Activated CD4-positive, alpha-beta T cell treated with anti-CD3 and anti-CD28 coated beads, Interleukin-2, amount 50 U/mL, for 48 hours (primary cell): ENCODE data around the gene SDSL.

Experiments
- DNase-seq, 2 experiments: peaks; one replicate each; pipeline ENCODE4 v3.0.0-alpha.2; 2020

The SDSL gene

DNA sequence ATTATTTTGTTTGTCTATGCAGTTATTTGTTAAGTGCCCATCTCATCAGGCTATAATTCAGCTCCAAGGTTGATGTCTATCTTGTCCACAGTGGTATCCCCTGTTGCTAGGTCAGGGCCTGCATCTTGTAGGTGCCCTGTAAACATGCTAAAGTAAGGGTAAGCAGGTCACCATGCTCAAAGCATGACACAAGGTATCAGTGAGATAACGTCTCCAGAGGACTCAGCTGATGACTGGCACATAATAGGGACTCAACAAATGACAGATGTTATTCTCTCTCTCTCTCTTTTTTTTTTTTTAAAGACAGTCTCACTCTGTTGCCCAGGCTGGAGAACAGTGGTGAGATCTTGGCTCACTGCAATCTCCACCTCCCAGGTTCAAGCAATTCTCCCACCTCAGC is 2.3 kb downstream of the SDSL start:
- no peak for DNase-seq

DNA sequence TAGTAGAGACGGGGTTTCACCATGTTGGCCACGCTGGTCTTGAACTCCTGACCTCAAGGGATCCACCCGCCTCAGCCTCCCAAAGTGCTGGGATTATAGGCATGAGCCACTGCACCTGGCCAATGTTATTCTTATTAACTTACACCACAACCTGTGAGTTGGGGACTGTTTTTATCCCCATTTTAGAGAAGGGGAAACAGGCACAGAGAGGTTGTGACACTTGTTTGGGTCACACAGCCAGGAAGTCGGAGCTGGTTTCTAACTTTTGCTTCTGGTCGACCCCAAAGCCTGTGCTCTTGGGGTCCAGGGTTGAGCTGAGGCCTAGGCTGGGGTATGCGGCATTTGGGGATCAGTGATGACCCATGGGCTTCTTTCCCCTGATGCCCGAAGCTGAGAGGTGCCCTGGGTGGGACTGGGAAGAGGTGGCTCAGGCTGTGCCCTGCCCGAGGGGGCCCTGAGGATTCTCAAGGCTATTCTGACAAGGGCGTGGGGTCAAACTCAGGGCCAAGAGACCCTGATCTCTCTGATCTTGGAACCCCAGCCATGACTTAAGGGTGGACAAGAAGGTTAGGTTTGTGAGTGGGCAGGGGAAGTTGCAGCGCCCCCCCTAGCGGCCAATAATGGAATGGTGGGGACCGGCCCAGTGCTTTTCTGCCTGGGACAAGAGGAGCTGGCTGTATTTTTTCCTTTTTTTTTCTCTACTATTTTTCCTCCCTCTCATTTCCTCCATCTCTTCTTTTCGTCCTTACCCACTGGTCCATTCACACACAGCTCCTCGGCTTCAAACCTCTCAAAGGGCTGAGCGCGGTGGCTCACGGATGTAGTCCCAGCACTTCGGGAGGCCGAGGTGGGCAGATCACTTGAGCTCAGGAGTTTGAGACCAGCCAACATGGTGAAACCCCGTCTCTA is 3.0 kb downstream of the SDSL start:
- DNase-seq = peak; percentile 65 to 75

DNA sequence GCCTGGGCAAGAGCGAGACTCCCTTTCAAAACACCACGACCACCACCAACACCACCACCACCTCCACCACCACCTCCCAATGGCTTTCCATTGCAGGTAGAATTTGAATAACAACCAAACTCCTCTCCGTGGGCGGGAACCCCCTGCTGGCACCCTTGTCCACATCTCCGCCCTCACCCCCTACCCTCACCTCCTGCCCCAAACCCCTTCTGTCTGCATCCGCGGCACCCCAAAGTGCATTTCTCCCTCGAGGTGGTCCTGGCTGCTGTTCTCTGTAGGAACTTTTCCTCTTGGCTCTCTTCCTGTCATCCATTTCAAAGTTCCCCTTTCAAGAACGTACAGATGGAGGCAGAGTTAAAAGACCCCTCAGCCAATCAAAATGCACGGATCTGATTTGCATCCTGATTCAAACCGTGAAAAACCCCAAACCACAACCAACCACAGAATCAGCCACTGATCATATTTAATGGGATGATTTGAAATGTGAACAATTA is 3.8 kb downstream of the SDSL start:
- no peak for DNase-seq

DNA sequence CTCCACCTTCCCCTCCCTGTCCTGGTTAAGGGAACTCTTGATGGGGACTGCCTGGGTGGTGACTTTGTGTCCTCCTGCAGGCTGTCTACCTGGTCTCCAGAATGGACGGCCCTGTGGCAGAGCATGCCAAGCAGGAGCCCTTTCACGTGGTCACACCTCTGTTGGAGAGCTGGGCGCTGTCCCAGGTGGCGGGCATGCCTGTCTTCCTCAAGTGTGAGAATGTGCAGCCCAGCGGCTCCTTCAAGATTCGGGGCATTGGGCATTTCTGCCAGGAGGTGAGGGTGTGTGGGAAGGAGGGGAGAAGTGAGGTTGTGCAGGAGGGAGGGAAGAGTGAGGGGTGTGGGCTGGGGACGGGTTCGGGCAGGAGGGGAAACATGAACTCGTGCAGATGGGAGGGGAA is 5.7 kb downstream of the SDSL start:
- no peak for DNase-seq

DNA sequence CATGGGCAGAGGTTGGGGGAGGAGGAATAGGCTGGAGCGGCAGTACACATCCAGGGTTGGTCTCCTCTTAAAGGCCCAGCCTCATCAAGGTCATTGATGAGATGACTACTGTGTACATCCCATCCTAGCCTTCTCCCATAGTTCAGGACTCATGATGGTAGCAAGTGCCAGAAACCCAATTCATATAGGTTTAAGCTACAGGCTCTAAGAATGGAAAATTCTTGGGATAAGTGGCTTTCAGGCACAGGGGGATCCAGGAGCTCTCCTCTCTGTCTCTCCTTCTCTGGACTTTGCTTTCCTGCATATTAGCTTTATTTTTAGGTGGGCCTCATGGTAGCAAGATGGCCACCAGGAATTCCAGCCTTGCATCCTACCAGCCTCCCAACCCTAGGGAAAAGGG is 6.3 kb downstream of the SDSL start:
- no peak for DNase-seq

DNA sequence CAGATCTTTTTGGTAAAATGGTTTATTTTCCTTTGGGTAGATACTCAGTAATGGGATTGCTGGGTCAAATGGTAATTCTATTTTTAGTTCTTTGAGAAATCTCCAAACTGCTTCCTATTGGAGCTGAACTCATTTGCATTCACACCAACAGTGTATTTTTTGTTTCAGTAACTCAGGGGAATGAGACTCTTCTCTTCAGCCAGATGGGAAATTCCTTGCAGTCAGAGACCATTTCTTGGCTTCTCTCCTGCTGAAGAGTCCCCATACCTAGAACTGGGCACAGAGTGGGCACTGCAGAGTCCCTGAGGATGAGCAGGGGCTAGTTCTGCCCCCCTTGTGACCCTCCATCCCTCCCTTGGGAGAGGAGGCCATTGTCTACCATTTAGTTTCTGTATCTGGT is 10.8 kb downstream of the SDSL start:
- DNase-seq = no peak

DNA sequence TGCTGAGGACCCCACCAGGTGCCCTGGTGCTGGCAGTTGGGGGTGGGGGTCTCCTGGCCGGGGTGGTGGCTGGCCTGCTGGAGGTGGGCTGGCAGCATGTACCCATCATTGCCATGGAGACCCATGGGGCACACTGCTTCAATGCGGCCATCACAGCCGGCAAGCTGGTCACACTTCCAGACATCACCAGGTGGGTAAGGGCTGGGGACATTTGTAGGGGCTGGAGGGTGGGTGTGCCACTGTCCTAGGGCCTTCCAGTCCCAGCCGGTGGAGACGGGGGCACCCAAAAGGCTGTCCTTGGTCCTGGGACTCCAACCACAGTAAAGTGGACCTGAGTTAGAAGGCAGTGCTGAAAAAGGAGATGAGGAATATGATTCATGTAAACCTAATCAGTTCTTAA is 13.2 kb downstream of the SDSL start:
- DNase-seq = no peak

DNA sequence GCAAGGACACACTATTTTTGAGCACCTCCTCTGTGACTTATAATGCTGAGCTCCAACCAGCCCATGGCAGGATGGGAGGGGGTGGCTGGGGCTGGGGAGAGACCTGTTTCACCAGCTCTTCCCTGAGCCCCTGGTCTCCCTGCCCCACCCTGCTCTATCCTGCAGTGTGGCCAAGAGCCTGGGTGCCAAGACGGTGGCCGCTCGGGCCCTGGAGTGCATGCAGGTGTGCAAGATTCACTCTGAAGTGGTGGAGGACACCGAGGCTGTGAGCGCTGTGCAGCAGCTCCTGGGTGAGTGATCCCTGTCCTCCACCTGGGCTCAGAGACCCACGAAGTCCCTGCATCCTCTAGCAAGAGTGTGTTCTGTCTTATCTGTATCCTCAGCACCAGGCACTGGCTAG is 14.4 kb downstream of the SDSL start:
- DNase-seq = no peak

DNA sequence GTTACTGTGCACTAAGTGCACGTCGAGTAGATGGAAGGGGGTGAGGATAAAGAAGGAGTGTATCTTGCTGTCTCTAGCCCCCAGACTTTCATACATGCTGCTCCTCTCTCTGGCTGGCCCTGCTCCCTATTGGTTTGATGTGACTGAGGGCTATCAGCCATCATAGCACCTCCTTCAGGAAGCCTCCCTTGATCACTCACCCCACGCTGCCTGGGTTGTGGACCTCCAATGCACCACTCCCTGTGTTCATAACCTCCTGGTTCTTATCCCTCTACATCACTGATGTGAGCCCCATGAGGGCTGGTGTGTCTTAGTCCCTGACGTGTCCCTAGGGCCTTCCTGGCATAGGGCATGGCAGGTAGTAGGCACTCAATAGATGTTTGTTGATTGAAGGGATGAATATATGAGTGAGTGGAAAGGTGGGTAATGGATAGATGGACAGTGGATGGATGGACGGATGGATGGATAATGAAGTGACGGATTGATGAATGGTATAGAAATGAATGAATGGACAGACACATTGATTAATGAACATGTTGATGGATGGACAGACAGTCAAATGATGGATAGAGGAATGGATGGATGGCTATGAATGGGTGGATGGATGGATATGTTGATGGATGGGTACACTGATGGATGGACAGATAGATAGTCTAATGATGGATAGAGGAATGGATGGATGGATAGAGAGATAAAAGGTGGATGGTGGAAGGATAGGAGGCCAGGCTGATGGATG is 15.0 kb downstream of the SDSL start:
- no peak for DNase-seq

DNA sequence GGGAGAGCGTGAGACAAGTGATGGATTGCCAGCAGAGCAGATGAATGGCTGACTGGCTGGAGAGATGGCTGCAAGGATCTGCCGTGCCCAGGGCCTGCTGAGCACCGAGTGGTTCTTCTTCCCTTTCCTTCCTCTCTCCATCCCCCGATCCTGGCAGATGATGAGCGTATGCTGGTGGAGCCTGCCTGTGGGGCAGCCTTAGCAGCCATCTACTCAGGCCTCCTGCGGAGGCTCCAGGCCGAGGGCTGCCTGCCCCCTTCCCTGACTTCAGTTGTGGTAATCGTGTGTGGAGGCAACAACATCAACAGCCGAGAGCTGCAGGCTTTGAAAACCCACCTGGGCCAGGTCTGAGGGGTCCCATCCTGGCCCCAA is 15.5 kb downstream of the SDSL start:
- no peak for DNase-seq

DNA sequence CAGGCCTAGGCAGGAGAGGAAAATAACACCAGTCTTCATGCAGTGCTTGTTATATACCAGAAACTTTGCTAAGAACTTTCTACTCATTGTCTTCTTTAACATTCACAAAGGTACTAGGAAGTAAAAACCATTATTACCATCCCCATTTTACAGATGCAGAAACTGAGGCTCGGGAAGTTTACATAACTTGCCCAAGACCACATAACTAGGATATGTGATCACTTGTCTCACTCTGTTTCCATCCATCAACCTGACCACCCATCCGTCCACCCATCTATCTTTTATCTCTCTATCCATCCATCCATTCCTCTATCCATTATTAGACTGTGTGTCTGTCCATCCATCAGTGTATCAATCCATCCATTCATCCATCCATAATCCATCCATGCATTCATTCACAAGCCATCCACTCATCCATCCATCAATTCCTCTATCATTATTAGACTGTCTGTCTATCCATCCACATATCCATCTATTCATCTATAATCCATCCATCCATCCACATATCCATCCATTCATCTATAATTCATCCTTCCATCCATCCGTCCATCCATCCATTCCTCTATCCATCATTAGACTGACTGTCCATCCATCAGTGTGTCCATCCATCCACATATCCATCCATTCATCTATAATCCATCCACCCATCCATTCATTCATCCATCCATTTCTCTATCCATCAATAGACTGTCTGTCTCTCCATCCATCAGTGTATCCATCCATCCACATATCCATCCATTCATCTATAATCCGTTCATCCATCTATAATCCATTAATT is 16.5 kb downstream of the SDSL start:
- DNase-seq = no peak

DNA sequence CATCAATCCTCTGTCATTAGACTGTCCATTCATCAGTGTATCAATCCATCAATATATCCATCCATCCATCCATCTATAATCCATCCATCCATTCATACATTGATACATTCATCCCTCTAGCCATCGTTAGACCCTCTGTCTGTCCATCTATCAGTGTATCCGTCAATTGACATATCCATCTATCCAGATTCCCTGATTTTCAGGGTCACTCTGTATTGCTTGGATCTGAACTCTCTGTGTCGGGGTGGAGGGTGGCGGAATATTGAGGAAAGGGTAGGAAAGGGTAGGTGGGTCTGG is 17.1 kb downstream of the SDSL start:
- no peak for DNase-seq

DNA sequence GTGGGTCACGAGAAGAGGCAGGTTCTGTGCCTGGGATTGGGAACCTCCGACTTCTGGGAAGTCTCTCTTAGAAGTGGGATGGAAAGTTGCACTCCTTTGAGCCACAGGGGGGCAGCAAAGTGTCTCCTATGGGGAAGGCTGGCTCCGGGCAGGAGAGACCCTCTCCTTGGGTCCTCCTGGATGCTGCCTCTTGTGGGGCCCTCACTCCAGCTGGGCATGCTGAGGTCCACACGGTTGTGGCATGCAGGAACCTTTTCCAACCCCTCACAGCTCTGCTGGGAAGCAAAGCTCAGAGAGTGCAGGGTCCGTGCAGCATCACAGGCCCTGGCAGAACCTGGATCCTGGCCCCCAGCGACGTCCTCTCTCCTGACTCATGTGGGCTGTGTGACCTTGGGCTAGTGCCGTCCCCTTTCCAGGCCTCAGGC is 17.4 kb downstream of the SDSL start:
- DNase-seq = peak in 1 of 2 experiments; percentile 16

DNA sequence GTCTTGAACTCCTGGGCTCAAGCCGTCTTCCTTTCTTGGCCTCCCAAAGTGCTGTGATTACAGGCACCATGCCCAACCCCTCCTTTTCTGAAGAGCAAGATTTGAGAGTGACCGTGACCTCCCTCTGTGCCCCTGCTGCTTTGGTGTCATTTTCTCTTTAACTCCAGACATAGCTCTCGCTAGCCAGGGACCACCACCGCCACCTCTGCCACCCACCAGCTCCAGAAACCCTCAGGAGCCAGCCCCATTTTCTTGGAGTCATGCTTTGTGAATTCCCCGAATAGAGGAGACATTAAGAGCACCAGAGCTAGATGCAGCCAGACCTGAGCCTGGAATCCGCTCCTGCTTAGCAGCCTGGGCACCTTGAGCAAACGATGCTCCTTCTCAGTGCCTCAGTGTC is 18.2 kb downstream of the SDSL start:
- no peak for DNase-seq

DNA sequence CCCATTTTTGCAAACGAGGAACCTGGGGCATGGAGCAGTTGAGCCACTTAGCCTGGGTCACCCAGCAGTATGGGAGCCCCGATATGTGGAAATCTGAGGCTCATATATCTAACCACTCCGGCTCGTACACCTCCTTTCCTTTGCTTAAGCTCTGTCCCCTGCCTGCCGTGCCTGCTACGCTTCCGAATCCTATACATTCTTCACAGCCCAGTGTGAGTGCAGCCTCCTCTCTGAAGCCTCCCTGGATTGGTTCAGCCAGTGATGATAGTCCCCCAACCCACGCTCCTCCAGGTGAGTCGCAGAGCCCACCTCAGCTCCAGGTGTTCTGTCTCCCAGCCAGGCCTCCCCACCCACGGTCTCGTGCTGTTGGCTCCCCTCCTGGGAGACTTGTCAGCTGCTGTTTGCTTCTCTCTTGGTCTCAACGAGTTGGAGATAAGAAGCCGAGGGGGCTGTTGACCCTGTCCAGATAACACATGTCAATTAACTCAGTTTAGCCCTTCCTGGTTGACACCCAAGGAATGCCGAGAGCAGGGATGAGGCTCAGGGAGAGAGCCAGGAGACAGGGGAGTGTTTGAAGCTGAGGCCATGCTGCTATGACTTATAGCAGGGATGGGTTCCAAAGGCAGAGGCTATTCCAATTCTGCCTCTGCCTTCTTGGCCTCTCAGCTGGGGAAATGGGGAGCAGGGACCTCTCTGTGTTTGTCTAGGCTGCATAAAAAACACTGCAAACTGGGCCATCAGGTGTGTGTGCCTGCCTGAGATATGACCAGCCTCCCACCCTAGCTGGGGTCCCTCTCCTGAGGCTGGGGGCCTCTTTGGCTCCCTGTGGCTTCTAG is 19.0 kb downstream of the SDSL start:
- no peak for DNase-seq

DNA sequence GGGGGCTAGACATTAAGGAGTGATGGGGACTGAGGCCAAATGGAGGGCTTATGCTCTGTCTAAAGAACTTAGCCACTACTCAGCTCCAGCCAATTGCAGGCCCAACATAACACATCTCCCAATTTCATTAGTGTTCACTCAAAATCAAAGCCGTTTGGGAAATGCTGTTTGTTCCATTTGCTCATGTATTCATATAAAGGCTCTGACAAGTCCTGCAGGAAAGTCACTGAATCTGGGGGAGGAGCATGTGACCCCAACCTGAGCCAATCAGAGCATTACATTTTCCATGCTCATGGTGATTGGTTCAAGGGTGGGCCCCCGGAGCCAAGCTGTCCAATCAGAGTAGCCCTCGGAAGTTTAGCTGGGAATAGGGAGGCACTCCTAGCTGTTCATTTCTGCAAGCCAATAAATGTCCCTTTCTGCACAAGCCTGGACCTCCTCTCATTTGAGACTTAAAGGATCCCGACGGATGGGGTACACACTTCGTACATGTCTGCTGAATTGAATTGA is 20.9 kb downstream of the SDSL start:
- no peak for DNase-seq

DNA sequence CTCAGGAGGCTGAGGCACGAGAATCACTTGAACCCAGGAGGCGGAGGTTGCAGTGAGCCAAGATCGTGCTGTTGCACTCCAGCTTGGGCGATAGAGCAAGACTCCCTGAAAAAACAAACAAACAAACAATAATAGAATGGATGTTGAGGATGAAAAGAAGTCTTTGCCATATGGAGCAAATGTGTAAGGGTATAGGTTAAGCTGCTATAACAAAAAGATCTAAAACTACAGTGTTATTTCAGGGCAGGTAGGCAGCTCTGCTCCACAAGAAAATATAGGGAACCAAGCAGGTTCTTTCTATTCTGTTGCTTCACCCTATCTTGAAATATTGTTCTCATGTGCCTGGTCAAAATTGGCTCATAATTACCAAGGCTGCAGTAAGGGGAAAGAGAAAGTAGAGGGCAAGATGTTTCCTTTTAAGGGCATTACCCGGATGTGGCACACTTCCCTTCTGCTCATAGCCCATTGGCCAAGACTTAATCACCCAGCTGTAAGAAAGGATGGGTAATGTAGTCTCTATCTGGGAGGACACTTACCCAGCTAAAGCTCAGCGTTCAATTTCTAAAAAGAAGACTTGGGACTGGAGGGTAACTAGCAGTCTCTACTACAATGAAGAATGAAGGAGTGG is 23.5 kb downstream of the SDSL start:
- no peak for DNase-seq

DNA sequence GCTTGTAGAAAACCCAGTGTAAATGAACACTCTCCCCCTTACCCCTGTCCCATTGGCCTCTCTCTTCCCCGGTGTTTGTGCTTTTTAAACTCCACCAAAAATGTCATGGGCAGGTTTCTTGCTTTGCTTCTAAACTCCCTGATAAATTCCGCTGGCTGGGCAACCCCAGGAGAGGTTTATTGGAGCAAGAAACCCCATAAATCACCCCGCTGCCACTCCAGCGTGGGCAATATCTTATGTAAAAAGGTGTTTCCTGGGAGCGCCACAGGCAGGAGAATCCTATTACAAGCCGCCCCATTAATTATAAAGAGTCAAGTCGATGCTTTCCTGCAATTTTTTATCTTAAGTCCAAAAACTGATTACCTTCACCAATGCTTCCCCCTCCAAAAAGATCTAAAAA is 26.7 kb downstream of the SDSL start:
- DNase-seq = no peak

DNA sequence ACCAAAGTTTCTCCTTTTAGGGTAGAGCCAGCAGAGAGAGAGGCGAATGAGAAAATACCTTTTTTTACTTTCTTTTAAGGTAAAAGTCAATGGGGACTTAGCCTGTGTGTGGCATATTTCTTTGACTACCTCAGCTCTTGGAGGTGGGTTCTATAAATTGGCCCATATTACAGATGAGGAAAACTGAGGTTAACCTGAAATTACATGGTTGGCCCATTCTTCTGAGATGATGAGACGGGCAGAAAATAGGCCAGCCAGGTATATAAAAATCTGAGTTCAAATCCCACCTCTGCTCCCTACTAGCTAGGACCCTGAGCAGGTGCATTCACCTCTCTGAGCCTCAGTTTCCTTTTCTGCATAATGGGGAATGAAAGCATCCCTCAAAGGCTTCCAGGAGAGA is 27.1 kb downstream of the SDSL start:
- DNase-seq = no peak

DNA sequence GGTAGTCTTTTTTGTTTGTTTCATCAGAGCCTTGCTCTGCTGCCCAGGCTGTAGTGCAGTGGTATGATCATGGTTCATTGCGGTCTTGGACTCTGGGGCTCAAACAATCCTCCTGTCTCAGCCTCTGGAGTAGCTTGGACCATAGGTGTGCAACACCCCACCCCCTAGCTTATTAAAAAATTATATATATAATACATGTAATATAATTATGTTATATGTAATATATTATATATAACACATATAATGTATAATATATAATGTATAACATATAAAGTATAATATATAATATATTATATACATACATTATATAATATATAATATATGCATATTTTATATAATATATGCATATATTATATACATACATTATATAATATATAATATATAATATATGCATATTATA is 27.7 kb downstream of the SDSL start:
- no peak for DNase-seq

DNA sequence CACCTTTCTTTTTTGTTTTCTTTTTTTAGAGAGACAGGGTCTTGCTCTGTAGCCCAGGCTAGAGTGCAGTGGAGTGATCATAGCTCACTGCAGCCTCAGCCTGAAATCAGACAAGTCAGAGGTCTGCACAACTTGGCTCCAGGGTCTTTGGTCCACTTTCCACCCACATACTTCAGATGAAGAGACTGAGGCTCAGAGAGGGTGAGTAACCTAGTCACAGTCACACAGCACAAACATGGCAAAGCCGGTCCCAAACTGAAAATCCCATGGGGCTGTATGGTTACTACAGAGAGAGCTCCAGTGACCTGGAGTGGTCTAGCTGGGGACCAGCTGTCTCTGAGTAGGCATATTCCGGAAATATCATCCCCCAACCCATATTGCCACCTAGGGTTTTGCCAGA is 30.3 kb downstream of the SDSL start:
- no peak for DNase-seq

DNA sequence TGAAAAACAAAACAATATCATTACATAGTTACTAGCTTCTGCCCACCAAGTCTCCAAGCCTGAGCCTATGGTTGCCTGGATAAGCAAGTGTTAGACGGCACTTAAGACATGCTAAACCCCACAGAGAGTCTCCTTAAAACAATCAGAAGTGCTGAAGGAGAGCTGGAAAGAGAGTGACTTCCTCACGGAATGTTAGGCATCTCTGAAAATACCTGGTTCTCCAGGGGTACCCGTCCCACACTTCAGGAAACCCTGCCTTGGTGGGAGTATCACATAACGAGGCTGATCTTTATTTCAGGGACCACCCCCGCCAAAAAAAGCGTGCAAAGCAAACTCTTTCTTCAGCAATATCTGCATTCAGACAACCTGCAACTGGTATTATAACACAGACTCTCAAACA is 31.1 kb downstream of the SDSL start:
- no peak for DNase-seq
